HG02623 (cell line): ENCODE data around the gene NRIP2.

Experiments
- ATAC-seq: cut with Tn5 transposase; IDR thresholded peaks from one replicate; pipeline ENCODE4 v1.9.1; 2021; ENCODE audit warnings: moderate library complexity; ENCODE audit not compliant: unreplicated experiment

Gene NRIP2

DNA sequence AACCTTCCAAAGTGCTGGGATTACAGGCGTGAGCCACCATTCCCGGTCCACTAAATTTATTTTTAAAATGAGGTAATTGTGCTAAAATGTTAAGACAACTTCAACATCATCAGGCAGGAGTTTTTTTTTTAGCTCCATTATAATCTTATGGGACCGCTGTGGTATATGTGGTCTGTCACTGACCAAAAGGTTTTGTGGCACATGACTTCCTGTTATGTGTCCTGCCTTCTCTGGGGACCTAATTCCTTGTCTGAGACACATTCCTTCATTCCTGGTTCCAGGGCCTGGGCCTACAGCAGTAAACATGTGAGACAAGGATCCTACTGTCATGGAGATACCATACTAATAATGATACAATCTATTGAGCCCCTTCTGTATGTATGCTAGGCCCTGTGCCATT is 17.1 kb upstream of the NRIP2 start:
- no peak for ATAC-seq

DNA sequence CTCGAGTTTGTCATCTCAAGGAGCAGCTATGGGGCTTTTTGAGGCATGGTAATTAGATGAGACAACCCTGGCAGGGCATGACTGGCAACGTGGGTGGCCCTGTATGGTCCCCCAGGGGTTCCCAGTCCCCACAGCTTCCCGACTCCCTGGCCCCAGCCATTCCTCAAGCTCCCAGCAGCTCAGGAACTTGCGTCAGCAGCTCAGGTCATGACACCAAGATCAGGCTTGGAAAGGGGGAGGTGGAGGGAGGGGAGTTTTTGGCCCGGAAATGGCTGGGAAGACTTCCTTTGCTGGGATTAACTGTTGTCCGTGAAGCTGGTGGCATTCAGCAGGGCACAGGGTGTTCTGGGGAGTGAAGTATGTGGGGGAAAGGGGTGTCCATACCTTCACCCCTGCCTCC is 10.4 kb upstream of the NRIP2 start:
- ATAC-seq: no peak

DNA sequence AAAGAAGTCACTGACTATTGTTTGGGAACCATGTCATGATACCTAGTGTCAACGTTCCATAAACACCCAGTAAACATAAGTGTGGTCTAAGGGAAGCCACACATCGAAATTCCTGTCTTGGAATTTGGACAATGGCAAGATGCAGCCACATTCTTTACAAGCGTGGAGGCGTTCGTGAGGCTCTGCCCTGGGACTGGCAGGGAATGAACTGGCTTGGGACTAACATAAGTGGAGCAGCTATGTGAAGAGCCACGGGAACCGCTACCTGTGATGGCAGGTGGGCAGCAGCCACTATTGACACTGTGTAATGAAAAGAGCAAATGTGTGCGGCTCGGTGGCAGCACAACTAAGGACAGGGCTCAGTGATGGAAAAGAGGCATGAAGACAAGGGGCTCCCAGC is 10.0 kb upstream of the NRIP2 start:
- ATAC-seq: no peak

DNA sequence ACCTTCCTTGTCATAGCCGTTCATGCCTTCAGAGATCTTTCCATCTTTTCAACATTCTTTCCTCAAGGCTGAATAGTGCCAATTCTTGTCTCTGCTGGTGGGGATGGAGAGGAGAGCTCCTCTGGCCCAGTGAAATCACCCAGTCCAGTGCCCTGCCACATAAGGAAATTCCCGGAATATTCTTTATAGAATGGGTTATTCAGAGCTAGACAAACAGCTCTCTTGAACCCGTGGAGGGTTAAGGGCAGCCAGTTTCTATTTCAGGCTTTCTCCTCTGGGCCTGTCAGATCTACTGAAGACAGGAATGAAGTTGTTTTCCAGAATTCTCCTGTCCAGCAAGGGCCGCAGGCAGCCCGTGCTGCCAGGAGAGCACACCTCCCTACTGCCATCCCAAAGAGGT is 8.1 kb upstream of the NRIP2 start:
- ATAC-seq: no peak

DNA sequence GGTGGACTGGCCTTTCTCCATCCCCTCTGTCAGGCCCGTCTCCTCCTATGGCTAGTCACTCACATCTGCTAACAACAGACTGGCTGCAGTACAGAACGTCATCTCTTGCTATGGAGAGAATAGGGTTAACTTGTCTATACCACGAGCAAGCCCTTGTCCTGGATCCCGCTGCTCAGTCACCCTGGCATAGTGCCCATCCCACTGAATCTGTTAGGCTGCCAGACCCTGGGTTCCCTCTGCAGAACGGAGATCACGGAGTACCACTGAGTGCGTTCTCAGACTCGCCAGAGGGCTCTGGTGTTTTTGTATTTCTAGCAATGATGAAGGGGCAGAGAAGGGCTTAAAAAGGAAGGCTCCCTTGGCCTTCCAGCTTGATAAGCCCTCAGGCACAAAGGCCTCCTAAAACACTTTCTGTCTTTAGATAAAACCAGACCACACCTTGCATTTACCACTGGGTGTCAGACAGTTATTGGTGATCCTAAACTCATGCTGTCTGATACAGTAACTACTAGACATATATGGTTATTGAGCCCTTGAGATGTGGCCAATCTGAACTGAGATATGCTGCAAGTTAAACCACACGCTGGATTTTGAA is 6.3 kb upstream of the NRIP2 start:
- ATAC-seq: no peak

DNA sequence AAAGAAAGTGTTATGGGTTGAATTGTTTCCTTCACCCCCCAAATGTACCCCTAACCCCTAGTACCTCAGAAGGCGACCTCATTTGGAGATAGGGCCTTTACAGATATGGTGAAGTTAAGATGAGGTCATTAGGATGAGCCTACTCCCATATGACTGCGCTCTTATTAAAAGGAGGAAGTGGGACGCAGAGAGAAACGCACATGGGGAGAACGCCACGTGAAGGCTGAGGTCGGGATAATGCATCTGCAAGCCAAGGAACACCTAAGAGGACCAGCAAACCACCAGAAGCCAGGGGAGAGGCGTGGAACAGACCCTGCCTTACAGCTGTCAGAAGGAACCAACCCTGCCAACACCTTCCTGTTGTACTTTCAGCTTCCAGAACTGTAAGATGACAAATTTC is 1.7 kb upstream of the NRIP2 start:
- ATAC-seq: no peak

DNA sequence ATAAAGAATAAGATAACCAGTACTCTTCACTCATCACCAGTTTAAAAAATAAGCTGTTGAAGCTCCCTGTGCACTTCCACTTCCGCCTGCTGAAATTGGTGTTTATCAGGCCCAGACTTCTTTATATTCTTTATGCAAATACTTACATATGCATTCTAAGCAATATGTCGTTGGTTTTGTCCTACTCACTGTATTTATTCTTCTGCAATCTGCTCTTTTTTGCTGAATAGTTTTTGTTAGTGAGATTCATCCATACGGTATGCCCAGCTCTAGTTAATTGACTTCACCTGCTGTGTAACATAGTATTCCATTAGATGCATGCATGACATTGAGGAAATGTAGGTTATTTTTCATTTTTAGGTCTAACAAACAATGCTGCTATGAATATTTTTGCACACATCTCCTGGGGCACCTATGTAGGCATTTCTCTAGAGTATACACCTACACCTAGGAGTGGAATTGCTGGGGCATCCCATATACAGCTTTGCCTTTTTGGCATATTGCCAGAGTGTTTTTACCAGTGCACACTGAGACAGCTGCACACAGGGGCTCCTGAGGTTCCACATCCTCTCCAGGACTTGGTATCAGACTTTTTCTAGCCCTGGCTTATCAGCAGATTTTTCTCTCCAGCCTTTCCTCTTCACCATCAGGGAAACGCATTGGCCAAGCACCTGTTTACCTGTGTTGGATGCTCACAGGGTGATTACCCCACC is 1.0 kb upstream of the NRIP2 start:
- ATAC-seq: no peak

DNA sequence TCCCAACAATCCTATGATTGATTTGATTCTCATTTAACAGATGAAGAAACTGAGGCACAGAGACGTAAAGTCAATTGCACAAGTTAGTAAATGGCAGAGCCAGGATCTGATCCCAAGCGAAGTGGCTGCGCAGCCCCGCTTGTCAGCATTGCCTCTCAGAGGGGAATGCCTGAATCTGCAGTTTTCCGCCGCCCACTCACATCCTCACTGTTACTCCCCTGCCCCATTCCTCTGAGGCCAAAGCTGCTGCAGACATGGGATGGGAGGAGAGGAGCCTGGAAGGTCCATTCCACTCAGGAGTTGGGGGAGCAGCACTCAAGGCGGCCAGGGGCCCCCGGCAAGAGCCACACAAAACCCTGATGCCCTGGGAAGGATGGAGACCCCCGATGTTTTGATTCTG is 1.0 kb downstream of the NRIP2 start:
- ATAC-seq: no peak

DNA sequence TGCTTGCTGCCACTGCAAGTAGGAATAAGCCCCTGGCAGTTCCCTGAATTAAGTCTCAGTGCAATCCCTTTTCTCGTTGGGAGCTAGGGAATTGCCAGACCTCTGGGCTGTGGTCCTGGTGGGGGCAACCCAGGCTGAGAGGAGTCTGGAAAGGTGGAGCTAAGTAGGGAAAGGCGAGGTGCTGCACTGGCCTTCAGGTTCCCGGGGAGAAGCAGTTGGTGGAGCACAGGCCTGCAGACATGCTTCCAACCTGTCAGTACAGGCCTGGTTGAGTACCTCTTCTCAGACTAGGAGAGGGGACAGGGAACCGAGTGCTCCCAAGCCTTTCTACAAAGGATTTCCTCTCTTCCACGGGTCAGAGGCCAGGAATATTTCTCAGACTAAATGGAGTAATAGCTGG is 1.5 kb downstream of the NRIP2 start:
- ATAC-seq: no peak

DNA sequence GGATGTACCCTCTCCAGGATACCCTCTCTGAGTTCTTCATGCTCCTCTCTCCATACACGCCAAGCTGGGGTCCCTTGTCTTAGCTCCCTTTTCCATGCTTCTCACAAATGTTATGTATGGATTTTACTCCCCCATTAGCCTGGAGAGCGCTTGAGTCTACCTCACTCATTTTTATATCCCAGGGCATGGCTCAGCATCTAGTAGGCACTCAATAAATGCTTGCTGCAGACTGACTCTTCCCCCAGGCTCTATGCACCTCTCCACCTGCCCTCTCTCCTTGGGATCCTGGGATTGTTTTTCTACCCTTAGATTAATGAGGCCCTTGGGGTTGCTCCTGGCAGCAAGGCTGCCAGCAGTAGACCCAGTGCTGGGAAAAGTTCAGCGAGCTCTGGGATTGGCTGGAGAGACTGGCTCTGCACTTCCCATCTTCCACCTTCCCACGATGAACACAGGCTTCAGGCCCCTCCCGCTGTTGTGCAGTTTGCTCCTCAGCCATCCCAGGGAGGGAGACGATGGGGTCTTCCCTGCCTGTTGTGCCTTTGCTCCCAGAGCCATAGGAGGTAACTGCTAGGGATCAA is 2.2 kb downstream of the NRIP2 start:
- ATAC-seq: no peak

DNA sequence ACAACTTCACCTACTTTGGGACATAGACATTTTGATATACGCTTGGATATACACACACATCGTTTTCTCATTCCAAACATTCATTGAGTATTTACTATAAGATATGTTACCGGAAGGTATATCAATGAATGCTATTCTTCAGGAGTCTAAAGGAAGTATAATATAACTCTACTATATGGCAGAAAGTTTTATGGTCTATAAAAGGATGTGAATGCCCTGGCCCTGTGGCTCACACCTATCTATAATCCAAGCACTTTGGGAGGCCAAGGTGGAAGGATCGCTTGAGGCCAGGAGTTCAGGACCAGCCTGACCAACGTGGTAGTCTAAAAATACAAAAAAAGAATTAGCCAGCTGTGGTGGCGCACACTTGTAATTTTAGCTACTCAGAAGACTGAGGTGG is 5.6 kb downstream of the NRIP2 start:
- ATAC-seq: no peak

DNA sequence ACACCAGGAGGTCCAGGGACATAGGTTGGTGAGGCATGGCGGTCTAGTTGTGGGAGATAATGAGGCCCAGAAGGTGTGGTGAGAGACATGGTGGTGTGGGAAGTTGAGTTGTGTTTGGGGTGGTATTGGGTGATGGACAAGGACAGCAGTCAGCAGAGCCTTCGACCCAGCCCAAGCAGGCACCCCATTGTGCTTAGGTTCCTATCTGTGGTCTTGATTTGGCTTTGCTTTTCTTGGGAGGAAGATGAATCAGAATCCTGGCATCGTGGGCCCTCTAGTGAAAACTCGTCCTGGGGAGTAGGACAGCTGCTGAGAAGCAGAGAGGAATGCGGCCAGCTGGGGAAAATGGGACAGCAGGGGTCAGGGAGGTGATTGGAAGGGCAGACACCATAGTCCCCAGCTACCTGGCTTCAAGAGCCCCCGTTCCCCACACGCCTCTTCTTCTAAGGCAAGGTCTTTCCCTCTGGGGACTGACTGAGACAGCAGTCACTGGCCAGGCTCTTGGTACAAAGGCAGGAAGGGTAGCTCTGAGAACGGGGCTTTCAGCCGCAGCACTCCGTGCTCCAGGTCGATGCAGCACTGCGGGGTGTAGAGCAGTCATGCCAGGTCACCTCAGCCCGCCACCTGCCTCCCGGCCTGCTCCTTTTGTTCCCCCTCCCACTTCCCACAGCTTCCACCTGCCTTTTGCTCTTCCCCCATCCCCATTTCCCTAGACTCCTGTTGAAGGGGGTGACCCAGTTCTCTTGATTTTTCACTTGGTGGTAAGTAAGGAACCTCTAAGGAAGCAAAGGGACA is 7.9 kb downstream of the NRIP2 start:
- no peak for ATAC-seq

DNA sequence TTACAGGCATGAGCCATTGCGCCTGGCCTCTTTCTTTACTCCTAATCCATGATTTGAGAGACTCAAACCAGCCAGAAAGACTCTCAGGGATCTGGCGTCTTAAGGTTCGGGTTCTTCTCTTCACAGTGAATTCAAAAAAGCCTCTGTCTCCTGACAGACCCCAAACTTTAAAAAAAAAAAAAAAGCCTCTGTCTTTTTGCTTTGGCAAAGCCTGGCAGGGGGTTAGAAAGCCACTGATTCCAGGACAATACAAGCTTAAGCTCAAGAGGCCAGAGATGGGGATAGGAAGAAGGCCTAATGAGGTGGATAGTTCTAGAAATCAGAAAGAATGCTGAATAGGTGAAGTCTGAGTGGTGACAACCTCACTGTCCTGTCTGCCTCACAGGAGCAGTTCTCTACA is 8.8 kb downstream of the NRIP2 start:
- ATAC-seq: no peak

DNA sequence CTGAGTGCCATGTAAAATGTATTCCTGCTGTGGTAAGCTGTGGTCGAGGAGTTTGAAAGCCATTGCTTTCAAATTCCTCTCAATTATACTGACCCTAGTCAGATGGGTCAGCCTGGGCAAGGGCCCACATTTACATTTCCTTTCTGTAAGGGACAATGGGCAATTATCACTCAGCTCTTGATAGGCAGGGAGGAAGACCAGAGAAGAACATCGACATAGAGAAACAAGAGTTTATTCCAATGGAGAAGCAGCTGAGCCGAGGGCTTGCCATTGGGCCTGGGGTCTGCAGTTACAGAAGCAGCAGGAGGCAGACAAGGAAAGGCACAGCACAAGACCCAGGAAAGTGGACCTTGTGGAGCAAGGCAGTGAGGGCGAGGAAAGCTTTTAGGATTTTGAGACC is 9.7 kb downstream of the NRIP2 start:
- no peak for ATAC-seq

DNA sequence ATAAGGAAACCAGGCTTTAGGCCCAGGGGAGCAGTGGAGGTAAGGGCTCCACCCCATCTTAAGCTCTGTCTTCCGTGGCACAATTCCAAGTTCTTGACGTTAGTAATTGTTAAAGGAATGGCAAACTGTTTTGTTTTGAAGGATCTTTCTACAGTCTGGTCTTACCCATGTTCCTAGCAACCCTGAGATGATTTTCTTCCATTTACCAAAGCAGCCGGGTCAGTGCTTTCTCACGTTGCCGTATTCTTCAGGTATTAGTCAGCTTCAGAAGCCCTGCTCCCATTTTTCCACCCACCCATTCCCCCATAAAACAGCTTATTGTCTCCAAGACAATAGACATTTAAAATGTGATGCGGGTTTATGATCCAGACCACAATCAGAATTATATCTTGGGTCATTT is 10.3 kb downstream of the NRIP2 start:
- ATAC-seq: no peak

DNA sequence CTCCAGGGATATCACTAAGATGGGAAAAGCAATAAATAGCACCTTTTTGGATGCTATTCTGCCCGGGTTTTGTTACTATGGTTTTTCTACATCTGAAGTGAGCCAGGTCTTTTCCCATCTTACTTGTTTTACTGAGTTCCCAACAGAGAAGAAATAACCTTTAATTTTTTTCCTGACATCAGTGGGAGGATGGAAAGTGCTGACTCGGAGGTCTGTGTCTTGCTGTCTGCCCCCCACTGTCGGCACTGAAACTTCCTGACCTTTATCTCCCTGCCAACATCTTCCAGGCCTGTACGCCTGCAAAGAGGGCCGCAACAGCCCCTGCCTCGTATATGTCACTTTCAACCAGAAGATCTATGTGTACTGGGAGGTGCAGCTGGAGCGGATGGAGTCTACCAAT is 11.4 kb downstream of the NRIP2 start:
- no peak for ATAC-seq

DNA sequence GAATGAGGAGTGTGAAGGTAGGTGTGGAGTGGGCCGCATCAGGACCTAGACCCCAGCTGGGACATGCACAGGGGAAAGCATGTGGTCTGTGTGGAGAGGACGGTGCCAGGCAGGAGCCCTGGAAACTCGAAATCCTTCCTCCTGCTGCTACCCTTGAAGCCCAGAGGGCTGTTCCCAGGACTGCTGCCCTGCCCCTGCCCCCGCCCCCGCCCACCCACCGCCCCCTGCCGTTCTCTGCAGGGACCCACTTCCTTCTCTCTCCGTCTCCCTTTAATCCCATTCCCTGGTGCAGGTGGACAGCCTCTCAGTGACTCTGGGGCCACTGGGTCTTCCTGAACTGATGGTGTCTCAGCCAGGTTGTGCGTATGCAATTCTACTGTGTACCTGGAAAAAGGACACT is 14.4 kb downstream of the NRIP2 start:
- ATAC-seq: no peak

DNA sequence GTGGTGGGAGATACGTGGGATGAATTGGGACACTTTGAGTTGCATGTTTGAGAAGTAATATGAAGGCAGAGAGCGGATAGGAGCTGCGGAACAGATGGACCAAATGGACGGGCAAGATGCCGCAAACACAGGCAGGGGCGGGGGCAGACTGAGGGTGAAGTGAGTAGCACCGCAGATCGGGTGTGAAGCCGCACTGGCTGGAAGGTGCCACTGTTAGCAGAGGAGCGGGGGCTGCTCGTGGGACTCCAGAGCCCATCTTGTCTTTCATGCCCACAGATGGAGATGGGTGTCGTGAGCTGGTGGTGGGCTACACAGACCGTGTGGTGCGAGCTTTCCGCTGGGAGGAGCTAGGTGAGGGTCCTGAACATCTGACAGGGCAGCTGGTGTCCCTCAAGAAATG is 15.0 kb downstream of the NRIP2 start:
- ATAC-seq: no peak

DNA sequence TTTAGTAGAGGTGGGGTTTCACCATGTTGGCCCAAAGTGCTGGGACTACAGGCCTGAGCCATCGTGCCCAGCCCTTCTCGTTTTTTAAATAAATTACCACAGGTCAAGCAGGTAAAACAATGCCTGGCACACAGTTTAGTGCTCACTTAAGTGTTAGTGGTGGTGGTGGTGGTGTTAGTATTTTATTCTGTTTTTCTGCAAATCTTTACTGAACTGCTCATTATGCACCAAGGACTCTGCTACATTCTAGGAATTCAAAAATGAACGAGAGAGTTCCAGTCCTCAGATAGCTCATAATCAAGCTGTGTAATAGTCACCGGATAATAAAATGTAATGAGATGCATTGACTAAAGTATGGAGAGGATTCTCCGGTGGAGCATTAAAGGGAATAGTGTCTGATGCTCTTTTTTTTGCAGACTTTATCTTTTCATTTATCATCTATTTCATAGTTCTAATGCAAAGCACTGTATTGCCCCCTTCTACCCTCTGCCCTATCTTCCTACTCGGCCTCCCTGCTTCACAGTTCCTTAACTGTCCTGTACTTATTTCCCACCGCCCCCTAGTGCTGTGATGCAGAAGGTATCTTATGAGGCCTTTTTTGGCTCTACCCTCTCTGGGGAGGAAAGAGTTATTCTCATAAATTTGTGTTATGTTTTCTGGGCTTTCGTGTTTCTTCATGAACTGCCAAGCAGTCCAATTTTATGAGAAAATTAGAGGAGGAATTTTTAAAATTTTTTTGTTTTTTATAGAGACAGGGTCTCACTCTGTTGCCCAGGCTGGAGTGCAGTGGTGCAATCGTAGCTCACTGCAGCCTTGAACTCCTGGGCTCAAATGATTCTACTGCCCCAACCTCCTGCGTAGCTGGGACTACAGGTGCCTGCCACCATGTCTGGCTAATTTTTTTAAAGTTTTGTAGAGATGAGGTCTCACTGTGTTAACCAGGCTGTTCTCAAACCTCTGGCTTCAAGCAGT is 21.3 kb downstream of the NRIP2 start:
- ATAC-seq: no peak

DNA sequence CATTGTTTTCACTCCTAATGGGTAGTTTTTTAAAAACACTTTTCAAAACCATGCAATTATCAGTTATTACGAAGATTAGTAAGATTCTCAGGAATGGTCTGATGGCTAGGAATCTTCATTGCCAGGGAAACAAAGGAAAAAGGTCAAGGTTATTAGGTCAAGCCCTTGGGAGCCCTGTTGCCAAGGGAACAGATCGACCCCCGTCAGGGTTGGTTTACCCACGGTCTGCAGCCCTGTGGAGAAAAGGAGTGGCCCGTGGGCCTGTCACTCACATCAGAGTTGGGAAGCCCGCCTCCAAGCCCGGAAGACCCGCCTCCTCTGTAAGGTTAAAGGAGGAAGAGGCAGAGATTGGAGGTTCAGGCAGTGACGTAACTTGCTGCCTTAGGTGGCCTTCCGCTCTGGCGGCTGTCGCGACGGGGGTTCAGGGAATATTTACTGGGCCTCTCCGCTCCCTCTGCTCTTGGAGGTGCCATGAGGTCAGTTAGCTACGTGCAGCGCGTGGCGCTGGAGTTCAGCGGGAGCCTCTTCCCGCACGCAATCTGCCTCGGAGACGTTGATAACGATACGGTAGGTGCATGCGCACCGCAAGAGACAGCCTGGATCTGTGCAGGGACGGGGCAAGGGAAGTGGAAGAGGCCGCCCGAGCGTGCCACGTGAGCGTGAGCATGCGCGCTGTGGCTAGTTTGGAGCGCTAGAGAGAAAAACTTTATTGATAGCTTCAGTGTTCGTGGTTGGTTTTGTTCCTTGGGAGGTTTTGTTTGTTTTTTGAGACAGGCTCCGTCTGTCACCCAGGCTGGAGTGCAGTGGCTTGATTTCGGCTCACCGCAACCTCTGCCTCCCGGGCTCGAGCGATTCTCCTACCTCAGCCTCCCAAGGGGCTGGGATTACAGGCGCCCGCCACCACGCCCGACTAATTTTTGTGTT is 22.3 kb downstream of the NRIP2 start, which contains the start of gene ITFG2:
TSS of gene ITFG2 (plus strand) at position 379 of the 924 bp plus-strand sequence. CDS start at position 472, 93 bp downstream.
- peak; percentile 95 for ATAC-seq
